PFSK-1 (cell line): ENCODE results near the gene TCF4.

Experiments used
- FOXP2 ChIP-seq: optimal IDR thresholded peaks from 2 replicates; pipeline ENCODE3; 2011; ENCODE audit warnings: borderline replicate concordance, control low read depth, inconsistent platforms; ENCODE audit not compliant: insufficient read depth; ENCODE audit errors: extremely low read length, extremely low read depth
- REST ChIP-seq, 2 experiments: IDR thresholded peaks; 2 replicates each; pipeline versions ENCODE4 v1.6.1 to v1.8.0; 2011 to 2012; ENCODE audit warnings: low read depth in 2 of 2, low read length in 2 of 2, control low read depth in 1 of 2, inconsistent platforms in 1 of 2, mild to moderate bottlenecking in 1 of 2, moderate library complexity in 1 of 2; ENCODE audit not compliant: insufficient read depth in 1 of 2
- TAF1 ChIP-seq: IDR thresholded peaks from 2 replicates; pipeline ENCODE4 v1.6.1; 2012; ENCODE audit warnings: low read length, control low read depth, borderline replicate concordance; ENCODE audit not compliant: insufficient read depth

GRCh38 chr18:55453186-55453585 is 134.8 kb downstream of the TCF4 start:
- TF ChIP-seq TAF1 (no peak), REST (IDR thresholded peaks at IDR 0.05; ENCODE audit: insufficient read depth in 1 of 2, low read depth in 2 of 2, low read length in 2 of 2) (no peak), FOXP2 (no peak)
